OCI-LY3 (cell line): ENCODE results near the gene CREB3L1.
A peak's percentile ranks its signal among the peaks of the same experiment; 100 is the strongest.

Experiments used
- H2AFZ ChIP-seq: fragments of 200-600, 300-600 bp; shearing (Covaris generic); 2 replicates; pipeline ENCODE4 v1.6.0; 2014; ENCODE audit warnings: antibody characterized with exemption, low read depth, low read length
- H3K27ac ChIP-seq: fragments of 200-600, 300-600 bp; sonication (generic); 2 replicates; pipeline ENCODE4 v1.5.1; 2014; ENCODE audit warnings: mild to moderate bottlenecking, low read length, moderate library complexity, mixed read lengths
- H3K27me3 ChIP-seq: fragments of 200-600, 300-600 bp; sonication (generic); 2 replicates; pipeline ENCODE4 v1.6.1; 2014; ENCODE audit warnings: low read depth, low read length, mixed read lengths
- H3K36me3 ChIP-seq: fragments of 200-600, 300-600 bp; sonication (generic); replicated peaks from 2 replicates; pipeline ENCODE3; 2014; ENCODE audit warnings: low read depth, low read length, mixed read lengths
- H3K4me1 ChIP-seq: fragments of 300-600, 200-600 bp; sonication (generic); 2 replicates; pipeline ENCODE4 v1.6.1; 2014; ENCODE audit warnings: low read length, mixed read lengths
- H3K4me2 ChIP-seq: fragments of 200-600, 300-600 bp; sonication (generic); 2 replicates; pipeline ENCODE4 v1.6.1; 2014; ENCODE audit warnings: low read length, mixed read lengths
- H3K4me3 ChIP-seq: fragments of 300-600, 200-600 bp; sonication (generic); 2 replicates; pipeline ENCODE4 v1.5.1; 2014; ENCODE audit warnings: antibody characterized with exemption, mild to moderate bottlenecking, low read length, moderate library complexity
- H3K79me2 ChIP-seq: fragments of 300-600, 200-600 bp; shearing (Covaris generic); 2 replicates; pipeline ENCODE4 v1.6.1; 2014; ENCODE audit warnings: mild to moderate bottlenecking, low read length, mixed read lengths
- H3K9ac ChIP-seq: fragments of 300-600, 200-600 bp; shearing (Covaris generic); 2 replicates; pipeline ENCODE4 v1.6.0; 2014; ENCODE audit warnings: mild to moderate bottlenecking, low read length, moderate library complexity
- H3K9me3 ChIP-seq: fragments of 200-600, 300-600 bp; shearing (Covaris generic); 2 replicates; pipeline ENCODE4 v1.6.1; 2014; ENCODE audit warnings: low read length, mixed read lengths; ENCODE audit not compliant: insufficient read depth
- H4K20me1 ChIP-seq: fragments of 200-600, 300-600 bp; sonication (generic); 2 replicates; pipeline ENCODE4 v1.6.1; 2016; ENCODE audit warnings: low read length, mixed read lengths; ENCODE audit not compliant: insufficient read depth
- CTCF ChIP-seq: fragments of 200-600, 300-600 bp; sonication (generic); IDR thresholded peaks from 2 replicates; pipeline ENCODE4 v1.5.1; 2014; ENCODE audit warnings: antibody characterized with exemption, low read length, low read depth
- EZH2phosphoT487 ChIP-seq: fragments of 200-600 bp; shearing (Covaris generic); IDR thresholded peaks from 2 replicates; pipeline ENCODE4 v1.6.1; 2018; ENCODE audit warnings: antibody characterized with exemption, mixed run types, low read depth

CREB3L1 gene

GRCh38 chr11:46279126-46280099, 2.0 kb downstream of the CREB3L1 start:
- Histone ChIP-seq H3K36me3 (no peaks in the 10 kb centered on the region), H2AFZ (no peak overlapping the region), H4K20me1 (no peaks in the 10 kb centered on the region), H3K4me1 (peaks cover 14% of the 10 kb centered on the region), H3K4me2 (no peak overlapping the region), H3K9ac (no peak overlapping the region), H3K4me3 (no peak overlapping the region), H3K9me3 (no peaks in the 10 kb centered on the region), H3K79me2 (no peaks in the 10 kb centered on the region), H3K27ac (no peak overlapping the region), H3K27me3 (peaks cover 18% of the 10 kb centered on the region)
- TF ChIP-seq CTCF (no peak), EZH2phosphoT487 (no peak)

GRCh38 chr11:46280706-46281105, 3.2 kb downstream of the CREB3L1 start:
- Histone ChIP-seq H3K79me2 (no peaks in the 10 kb centered on the region), H3K27ac (no peak overlapping the region), H3K27me3 (peaks cover 21% of the 10 kb centered on the region), H3K9me3 (no peaks in the 10 kb centered on the region), H3K4me3 (no peak overlapping the region), H3K4me2 (no peak overlapping the region), H2AFZ (0 out of 2 replicates have a peak overlapping the region, but pooled peaks have one; percentile 72), H4K20me1 (no peaks in the 10 kb centered on the region), H3K9ac (no peak overlapping the region), H3K4me1 (peaks cover 14% of the 10 kb centered on the region), H3K36me3 (no peaks in the 10 kb centered on the region)
- TF ChIP-seq EZH2phosphoT487 (no peak), CTCF (no peak)

GRCh38 chr11:46281371-46281831, 3.9 kb downstream of the CREB3L1 start:
- no peak overlapping the region for H3K4me3 ChIP-seq
- H3K36me3 ChIP-seq, result no peaks in the 10 kb centered on the region
- no peaks in the 10 kb centered on the region for H3K79me2 ChIP-seq
- H3K27ac ChIP-seq, result no peak overlapping the region
- H3K4me1 ChIP-seq, result peaks cover 16% of the 10 kb centered on the region
- H3K9me3 ChIP-seq, result no peaks in the 10 kb centered on the region
- TF ChIP-seq EZH2phosphoT487, result no peak
- no peak for TF ChIP-seq CTCF
- no peaks in the 10 kb centered on the region for H4K20me1 ChIP-seq
- H3K9ac ChIP-seq, result no peak overlapping the region
- H3K27me3 ChIP-seq, result peaks cover 21% of the 10 kb centered on the region
- peak overlapping the region; percentile 30; the same call in 1 of the 2 replicates for H3K4me2 ChIP-seq
- H2AFZ ChIP-seq, result peak overlapping the region; percentile 72

GRCh38 chr11:46285173-46285572, 7.7 kb downstream of the CREB3L1 start:
- H3K4me2 ChIP-seq, result no peak overlapping the region
- H3K4me3 ChIP-seq, result no peak overlapping the region
- no peak overlapping the region for H3K27ac ChIP-seq
- H3K79me2 ChIP-seq, result no peaks in the 10 kb centered on the region
- no peaks in the 10 kb centered on the region for H3K36me3 ChIP-seq
- peaks cover 29% of the 10 kb centered on the region for H3K4me1 ChIP-seq
- no peak overlapping the region for H2AFZ ChIP-seq
- H4K20me1 ChIP-seq, result no peaks in the 10 kb centered on the region
- H3K27me3 ChIP-seq, result peaks cover 21% of the 10 kb centered on the region
- no peak overlapping the region for H3K9ac ChIP-seq
- H3K9me3 ChIP-seq, result no peaks in the 10 kb centered on the region
- TF ChIP-seq CTCF (no peak), EZH2phosphoT487 (no peak)
